HG03159 (cell line): ENCODE results near the gene CDK2.
"Not testable (repeated sequence)": the region's sequence is repeated elsewhere in the genome, so short reads cannot be mapped to it uniquely, and the experiment has no call there.

Source experiments
- ATAC-seq: cut with Tn5 transposase; IDR thresholded peaks from one replicate; pipeline ENCODE4 v1.9.1; 2021; ENCODE audit warnings: mild to moderate bottlenecking, moderate library complexity; ENCODE audit not compliant: unreplicated experiment

Gene CDK2

DNA sequence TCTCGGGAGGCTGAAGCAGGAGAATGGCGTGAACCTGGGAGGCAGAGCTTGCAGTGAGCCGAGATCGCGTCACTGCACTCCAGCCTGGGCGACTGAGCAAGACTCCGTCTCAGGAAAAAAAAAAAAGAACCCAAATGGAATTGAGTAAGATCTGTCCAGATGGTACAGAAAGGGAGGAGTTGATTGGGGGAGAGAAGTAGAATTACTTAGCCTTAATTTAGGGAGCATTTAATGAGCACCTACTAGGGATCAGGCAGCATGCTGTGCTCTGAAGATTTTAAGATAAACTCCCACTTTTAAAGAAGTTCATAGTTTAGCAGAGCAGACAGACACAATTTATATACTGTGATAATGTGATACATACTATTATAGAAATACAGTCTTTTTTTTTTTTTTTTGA, 11.8 kb downstream of the CDK2 start:
- ATAC-seq = no peak

DNA sequence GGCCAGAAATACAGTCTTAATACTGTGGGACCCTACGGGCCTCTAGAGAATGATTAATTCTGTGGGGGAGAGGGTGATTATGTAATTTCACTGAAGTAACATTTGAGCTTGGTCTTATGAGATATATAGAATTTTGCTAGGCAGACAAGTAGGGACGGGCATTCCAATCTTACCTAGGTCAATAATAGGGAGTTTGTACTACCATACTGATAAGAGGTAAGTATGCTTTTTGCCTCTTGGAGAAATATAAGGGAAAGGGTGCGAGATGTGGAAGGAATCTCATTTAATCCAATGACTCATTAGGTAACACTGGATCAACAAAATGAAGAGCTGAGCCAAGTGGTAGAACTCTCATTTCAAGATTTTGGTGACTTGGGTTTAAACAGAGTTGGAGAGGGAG, 12.4 kb downstream of the CDK2 start:
- ATAC-seq = no peak

DNA sequence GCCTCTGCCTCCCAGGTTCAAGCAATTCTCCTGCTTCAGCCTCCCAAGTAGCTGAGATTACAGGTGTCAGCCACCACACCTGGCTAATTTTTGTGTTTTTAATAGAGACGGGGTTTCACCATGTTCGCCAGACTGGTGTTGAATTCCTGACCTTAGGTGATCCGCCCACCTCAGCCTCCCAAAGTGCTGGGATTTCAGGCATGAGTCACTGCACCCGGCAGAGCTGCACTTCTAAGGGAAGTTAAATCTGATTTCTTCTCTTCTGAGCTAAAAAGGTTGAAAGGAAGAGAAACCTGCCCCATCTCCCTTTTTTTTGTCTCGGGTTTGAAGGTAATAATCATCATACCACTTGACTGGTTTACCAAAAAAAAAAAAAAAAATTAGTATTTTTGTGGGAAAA, 15.3 kb downstream of the CDK2 start:
- not testable (repeated sequence) for ATAC-seq

DNA sequence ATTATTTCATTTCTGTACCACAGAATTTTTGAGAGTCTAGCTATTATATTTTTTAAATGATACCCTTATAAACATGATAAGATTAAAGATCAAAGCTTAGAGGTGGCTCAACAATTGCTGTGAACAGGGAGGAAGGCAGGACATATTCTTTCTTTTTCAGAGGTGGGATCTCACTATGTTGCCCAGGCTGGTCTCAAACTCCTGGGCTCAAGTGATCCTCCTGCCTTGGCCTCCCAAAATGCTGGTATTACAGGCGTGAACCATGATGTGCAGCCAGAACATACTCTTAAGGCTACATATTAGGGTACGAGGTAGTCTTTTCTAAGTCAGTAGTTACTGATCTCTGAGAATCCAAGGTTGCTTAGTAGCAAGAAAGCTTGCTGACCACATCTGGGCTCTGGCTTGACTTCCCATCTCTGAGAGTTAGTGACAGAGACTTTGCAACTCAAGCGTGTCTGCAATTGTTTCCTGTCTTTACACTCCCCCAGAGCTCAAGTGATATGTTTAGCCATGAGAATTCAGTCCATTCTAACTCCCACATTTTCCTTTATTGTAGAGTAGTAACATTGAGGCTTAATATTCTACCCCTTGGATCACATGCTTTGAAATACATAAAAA, 15.8 kb downstream of the CDK2 start:
- peak; percentile 79 for ATAC-seq

DNA sequence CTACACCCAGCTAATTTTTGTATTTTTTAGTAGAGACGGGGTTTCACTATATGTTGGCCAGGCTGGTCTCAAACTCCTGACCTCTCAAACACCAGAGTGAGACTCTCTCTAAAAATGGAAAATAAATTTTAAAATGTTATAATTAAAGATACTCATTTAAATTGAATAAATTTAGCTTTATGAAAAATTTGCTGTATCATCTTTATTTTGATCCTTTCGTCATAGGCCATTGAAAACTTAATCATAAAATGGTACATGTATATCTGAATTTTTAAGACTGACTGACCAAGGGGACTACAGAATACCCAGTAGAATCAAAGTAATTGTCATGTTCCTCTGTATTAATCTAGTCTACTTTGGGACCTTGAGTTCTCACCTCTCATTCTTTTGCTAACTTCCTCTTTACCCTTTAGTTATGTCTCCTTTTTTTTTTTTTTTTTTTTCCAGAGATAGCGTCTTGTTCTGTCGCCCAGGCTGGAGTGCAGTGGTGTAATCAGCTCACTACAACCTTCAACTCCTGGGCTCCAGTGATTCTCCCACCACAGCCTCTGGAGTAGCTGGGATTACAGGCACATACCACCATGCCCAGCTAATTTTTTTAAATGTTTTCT, 16.7 kb downstream of the CDK2 start:
- no peak for ATAC-seq

DNA sequence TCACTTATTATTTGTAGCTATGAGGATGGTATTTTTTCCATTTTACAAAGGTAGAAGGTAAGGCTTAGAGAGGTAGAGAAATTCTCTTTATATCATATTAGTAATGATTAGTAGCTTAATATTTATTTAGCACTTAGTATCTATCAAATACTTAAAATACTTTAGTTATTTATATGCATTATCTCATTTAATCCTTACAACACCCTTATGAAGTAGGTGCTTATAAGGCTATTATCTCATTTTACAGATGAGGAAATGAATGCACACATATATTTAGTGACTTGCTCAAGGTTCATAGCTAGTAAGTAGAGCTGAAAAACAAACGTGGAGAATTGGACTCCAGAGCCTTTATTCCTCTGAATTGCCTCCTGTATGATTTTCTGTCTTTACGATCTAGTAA, 18.2 kb downstream of the CDK2 start:
- ATAC-seq = no peak

DNA sequence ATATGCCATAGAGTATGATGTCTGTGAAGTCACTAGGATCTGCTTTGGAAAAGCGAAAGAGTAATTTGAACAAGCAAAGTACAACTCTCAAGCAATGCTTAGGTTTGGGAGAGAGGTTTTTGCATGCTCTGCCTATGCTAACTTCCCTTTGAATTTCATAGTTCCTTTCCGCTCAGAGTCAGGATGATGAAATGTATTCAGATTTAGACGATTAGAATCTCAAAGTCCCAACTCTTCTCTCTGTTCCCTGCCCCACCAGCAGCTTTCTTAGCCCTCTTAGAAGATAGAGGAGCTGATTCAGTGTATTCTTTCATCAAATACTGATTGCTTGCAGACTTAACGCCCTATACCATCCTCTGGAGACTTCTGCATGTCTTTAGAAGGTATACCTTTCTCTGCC, 18.7 kb downstream of the CDK2 start:
- no peak for ATAC-seq

DNA sequence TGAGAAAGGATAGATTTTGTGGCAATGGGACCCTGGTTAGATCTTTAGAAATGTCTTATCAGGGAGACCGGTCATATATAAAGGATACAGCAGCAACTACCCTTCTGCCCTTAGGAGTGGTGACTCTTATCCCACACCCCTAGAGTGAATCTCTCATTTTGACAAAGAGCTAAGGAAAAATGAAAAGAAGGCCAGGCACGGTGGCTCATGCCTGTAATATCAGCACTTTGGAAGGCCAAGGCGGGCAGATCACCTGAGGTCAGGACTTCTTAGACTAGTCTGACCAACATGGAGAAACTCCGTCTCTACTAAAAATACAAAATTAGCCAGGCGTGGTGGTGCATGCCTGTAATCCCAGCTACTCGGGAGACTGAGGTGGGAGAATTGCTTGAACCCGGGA, 19.3 kb downstream of the CDK2 start:
- not testable (repeated sequence) for ATAC-seq

DNA sequence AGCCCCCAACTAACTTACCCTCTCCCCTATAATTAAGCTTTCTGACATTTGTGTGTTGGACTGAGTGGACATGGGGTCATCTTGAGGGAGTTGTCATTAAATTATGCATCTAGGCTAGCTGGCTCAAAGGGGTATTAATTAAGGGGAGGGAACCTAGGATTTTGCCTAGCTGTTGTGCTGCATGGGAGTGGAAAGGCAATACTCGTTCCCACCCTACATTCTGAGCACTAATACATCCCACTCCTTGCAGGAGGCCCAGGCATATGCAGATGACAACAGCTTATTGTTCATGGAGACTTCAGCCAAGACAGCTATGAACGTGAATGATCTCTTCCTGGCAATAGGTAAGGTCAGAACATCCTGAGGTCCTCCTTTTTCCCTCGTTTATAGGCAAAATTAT, 24.5 kb downstream of the CDK2 start:
- no peak for ATAC-seq

DNA sequence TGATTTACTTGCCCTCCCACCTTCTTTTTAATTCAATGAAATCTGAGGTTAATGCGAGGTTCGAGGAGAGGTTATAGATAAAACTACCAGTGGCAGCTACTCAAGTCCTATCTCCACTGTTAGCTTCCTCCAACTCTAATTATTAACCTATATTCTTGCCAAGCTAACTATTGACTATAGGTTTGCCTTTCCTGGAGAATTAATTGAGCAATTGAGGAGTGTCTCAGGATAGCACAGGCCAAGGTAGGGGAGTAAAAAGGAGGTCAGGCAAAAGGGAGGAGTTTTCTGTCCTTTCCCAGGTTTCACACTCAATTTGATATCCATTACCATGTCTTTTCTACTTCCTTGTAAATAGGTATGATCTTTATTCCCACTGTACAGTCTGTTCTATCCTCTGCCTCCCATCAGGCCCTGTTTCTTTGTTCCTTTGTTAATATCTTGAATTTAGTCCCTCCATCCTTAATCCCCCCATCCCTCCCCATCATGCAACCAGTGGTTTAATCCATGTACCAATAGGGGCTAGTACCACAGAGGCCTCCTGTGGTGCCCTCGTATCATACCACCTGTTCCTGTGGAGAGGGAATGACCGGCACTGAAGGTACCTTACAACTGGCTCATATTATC, 26.7 kb downstream of the CDK2 start:
- ATAC-seq = no peak

DNA sequence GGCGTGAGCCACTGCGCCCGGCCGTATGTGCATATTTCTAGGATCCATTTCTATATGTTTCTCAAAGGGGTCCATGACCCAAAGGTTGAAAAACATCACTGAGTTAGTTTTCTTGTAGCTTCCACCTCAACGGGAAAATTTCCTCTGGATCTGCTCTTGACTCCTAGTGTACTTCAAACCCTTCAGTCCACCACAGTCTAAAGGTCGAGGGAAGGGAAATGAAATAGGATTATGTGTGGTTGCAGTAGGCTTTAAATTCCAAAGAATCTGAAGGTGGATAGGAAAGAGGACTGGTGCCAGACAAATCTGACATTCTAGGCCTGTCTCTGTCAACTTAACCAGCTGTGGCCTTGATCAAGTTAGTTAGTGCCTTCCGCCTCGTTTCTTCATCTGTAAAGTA, 28.7 kb downstream of the CDK2 start:
- no peak for ATAC-seq

DNA sequence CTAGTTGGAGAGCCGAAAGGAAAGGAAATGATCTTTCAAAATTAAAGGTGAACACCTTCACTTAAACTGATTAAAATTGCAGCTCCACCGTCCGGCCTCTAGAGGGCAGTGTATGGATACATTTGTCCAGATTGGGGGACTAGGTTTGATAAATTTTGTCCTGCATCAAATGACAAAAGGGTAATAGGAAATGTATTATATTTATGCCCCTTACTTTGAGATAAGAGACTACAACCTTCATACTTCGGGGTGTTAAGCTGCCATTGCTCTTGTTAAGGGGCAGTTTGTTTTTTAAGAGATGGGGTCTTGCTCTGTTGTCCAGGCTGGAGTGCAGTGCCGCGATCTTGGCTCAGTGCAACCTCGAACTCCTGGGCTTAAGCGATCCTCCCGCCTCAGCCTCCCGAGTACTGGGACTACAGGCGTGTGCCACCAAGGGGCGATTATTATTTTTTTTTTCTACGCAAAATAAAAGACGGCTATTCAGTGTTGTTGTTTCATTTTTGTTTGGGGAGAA, 29.6 kb downstream of the CDK2 start:
- ATAC-seq = no peak

DNA sequence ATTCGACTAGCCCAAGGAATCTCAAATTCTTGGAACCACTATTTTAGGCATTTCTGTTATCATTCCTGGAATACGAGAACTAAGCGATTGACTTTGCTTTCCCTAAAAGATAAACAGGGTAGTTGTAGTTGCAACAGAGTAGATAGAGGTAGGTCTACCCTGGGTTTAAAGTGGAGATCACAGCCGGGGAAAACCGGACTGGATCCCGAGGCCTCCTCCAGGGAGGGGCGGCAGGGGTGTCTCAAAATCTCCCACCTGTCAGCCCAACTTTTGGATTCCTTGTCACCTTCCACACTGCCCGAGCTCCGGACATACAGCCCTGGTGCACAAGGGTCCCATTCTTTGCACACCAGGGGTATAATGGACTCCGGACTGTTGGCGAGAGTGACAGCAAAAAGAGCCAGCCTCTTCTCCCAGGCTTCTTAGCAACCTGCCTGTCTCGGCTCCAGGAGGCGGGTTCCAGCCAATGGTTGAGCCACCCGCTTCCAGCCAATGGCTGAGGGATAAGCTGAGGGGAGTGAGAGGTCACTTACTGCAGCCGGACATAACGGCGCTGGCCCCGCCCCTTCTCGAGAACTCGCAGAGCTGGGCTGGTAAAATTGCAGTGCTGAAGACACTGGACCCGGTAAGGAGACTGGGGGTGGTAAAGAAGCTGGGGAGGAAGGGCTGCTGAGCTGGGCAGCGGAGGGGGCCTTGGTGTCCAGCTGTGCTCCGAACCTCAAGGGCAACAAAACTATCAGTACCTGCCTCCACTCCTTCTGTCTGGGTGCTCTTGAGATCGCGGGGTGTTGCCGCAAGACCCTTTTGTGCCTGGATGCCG, 30.3 kb downstream of the CDK2 start, which contains the start of gene SUOX:
SUOX (plus strand) TSS at position 562 of the 820 bp plus-strand sequence. CDS start 4,946 bp downstream, outside the sequence.
- ATAC-seq = peak; percentile 99

DNA sequence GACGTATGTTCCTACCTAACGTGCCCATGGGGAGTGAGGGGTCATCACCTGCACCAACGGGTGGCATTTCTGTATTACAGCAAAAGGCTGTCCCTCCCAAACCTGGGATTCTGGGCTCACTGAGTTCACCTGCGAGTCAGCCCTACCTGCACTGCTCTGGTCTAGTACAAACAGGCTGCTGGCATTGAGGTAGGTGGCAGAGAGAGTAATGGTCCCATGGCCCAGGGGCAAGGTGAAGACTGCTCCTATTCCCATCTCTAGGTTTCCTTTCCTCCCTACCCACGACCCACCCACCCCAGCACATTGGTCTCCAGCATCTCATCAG, 30.9 kb downstream of the CDK2 start:
- ATAC-seq = no peak

DNA sequence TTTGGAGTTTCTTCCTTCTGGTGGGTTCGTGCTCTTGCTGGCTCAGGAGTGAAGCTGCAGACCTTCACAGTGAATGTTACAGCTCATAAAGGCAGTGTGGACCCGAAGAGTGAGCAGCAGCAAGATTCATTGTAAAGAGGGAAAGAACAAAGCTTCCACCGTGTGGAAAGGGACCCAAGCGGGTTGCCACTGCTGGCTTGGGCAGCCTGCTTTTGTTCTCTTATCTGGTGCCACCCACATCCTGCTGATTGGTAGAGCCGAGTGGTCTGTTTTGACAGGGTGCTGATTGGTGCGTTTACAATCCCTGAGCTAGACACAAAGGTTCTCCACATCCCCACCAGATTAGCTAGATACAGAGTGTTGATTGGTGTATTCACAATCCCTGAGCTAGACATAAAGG, 32.9 kb downstream of the CDK2 start:
- not testable (repeated sequence) for ATAC-seq

DNA sequence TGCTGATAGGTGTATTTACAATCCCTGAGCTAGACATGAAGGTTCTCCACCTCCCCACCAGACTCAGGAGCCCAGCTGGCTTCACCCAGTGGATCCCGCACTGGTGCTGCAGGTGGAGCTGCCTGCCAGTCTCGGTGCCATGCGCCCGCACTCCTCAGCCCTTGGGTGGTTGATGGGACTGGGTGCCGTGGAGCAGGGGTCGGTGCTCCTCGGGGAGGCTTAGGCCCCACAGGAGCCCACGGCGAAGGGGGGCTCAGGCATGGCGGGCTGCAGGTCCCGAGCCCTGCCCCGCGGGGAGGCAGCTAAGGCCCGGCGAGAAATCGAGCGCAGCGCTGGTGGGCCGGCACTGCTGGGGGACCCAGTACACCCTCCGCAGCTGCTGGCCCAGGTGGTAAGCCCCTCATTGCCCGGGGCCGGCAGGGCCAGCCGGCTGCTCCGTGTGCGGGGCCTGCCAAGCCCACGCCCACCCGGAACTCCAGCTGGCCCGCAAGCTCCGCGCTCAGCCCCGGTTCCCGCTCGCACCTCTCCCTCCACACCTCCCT, 33.4 kb downstream of the CDK2 start:
- not testable (repeated sequence) for ATAC-seq

DNA sequence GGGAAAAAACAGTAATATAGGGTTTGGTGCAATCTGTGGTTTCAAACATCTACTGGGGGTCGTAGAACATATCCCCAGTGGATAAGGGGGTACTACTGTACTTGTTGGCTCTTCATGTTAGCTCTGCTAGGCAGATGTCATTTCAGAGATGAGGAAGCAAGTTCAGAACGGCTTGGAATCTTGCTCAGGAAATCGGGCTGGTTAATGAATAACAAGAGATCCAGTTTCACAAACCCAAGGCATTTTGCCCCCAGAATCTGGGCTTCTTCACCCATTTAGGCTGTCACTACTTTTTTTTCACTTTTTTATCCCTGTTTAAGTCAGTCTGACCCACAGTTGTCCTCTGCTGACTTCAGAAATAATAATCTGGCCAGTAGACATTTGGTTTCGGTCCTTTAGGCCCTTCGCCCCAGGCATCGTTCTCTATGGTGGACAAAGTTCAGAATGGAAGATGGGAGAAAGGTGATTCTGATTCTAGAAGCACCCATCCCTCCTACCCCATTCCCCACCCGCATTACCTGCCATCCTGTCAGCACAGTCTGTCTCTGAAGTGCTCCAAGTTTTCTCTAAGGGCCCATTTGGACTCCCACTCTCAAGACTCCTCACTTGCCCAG, 35.0 kb downstream of the CDK2 start:
- no peak for ATAC-seq

DNA sequence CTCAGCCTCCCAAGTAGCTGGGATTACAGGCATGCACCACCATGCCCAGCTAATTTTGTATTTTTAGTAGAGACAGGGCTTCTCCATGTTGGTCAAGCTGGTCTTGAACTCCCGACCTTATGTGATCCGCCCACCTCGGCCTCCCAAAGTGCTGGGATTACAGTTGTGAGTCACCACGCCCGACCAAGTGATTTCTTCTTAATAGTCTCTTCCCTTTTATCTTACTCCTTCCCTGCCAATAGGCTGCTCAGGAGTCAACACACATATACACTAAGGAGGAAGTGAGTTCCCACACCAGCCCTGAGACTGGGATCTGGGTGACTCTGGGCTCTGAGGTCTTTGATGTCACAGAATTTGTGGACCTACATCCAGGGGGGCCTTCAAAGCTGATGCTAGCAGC, 36.7 kb downstream of the CDK2 start:
- ATAC-seq = not testable (repeated sequence)

DNA sequence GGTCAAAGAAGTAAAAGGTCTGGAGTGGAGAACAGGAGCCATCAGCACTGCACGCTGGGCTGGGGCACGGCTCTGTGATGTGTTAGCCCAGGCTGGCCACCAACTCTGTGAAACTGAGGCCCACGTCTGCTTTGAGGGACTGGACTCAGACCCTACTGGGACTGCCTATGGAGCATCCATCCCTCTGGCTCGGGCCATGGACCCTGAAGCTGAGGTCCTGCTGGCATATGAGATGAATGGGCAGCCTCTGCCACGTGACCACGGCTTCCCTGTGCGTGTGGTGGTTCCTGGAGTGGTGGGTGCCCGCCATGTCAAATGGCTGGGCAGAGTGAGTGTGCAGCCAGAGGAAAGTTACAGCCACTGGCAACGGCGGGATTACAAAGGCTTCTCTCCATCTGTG, 37.6 kb downstream of the CDK2 start:
- no peak for ATAC-seq

DNA sequence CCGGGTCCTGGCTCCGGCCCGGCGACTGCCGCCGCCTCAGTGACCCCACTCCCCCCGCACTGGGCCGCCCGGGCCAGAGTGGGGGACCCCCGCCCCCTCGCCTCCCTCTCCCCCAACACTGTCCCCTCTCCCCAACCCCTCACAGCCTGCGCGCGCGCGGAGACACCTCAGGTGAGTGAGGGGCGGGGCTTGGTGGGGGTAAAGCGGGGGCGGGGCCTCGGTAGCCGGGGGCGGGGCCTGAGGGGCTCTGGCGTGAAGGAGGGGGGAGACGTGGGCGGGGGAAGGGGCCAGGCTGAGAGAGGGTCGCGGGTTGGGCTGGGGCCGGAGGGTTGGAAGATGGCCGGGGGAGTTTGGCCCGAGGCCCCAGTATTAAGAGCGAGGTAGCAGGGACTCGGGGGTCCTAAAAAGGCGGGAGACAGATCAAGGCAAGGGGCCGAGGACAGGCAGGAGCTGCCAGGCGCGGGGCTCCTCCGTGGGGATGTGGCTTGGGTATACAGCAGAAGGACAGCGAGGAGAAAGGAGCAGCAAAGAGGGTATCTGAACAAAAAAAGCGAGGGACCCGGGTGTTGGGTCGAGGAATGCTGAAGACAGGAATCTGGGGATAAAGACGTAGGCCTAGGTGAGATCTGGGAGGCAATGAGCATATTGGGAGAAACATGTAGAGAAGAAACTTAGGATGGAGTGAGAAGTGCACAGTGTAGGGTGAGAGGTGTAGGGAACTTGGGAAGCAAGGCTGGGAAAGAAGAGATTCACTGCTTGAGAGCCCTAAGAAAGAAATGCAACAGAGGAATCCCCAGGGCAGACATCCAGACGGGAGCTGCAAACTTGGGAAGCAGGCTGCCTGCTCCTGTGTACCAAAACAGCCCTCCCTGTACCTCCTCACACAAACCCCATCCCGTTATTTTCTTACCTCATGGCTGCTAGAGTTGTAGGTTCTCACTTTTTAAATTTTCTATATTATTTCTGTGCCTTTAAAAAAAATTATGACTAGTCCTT, 41.2 kb downstream of the CDK2 start:
- peak; percentile 42 for ATAC-seq
